ENCODE results near the gene SSR1.

SSR1 gene

DNA sequence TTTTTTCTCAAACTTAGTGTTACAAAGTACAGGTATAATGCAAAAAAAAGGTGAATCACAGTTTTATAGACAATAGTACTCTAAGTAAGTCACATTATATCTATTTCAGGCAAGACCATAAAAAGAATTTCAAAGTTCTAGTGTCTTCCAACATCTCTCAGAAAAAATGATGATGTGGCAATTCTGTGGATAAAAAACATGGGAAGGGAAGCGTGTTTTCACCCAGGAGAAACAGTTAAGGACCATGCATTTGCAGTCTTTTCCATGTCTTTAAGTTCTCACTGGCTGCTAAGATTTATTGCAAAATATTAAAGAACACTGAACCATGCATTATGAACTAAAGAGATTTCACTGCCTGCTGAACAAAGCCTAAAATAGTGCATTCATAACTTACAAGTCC lies 1.8 kb downstream of the SSR1 start:
- DNase-seq (ENCODE audit: low spot score), result no peak
- TF ChIP-seq, protein P1, sequence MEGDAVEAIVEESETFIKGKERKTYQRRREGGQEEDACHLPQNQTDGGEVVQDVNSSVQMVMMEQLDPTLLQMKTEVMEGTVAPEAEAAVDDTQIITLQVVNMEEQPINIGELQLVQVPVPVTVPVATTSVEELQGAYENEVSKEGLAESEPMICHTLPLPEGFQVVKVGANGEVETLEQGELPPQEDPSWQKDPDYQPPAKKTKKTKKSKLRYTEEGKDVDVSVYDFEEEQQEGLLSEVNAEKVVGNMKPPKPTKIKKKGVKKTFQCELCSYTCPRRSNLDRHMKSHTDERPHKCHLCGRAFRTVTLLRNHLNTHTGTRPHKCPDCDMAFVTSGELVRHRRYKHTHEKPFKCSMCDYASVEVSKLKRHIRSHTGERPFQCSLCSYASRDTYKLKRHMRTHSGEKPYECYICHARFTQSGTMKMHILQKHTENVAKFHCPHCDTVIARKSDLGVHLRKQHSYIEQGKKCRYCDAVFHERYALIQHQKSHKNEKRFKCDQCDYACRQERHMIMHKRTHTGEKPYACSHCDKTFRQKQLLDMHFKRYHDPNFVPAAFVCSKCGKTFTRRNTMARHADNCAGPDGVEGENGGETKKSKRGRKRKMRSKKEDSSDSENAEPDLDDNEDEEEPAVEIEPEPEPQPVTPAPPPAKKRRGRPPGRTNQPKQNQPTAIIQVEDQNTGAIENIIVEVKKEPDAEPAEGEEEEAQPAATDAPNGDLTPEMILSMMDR (IDR thresholded peaks at IDR 0.05; ENCODE audit: borderline replicate concordance, control extremely low read depth, extremely low read depth, insufficient read depth, missing control alignments), result no peak
- in situ Hi-C loops (cut with MboI; ENCODE audit: low sequenced_read_pairs, unreplicated experiment), result no loop called here

DNA sequence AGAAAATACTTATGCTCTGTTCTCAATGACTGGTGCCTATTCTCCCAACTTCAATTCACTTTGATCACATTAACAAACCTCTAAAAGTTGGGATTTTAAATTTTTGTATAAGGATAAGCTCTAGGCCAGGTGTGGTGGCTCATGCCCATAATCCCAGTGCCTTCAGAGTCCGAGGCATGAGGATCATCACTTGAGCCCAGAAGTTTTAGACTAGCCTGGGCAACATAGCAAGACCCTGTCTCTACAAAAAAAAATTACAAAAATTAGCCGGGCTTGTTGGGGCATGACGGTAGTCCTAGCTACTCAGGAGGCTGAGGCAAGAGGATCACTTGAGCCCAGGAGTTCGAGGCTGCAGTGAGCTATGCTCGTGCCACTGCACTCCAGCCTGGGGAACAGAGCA lies 3.9 kb downstream of the SSR1 start:
- TF ChIP-seq, protein P1 (IDR thresholded peaks at IDR 0.05; ENCODE audit: borderline replicate concordance, control extremely low read depth, extremely low read depth, insufficient read depth, missing control alignments), result no peak
- in situ Hi-C loops (cut with MboI; ENCODE audit: low sequenced_read_pairs, unreplicated experiment), result no loop called here
- no peak for DNase-seq (ENCODE audit: low spot score)

DNA sequence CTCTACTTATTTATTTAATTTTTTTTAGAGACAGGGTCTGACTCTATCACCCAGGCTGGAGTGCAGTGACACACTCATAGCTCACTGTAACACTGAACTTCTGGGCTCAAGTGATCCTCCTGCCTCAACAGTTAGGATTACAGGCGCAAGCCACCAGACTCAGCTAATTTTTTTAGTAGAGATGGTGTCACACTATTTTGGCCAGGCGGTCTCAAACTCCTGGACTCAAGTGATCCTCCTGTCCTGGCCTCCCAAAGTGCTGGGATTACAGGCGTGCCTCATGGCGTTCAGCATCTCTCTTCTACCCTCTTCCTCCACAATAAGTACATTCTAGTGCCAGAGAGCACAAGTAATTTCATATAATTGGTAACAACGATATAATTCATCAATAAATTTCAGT lies 5.5 kb downstream of the SSR1 start:
- TF ChIP-seq, protein P1 (IDR thresholded peaks at IDR 0.05; ENCODE audit: borderline replicate concordance, control extremely low read depth, extremely low read depth, insufficient read depth, missing control alignments), result no peak
- no peak for DNase-seq (ENCODE audit: low spot score)
- in situ Hi-C loops (cut with MboI; ENCODE audit: low sequenced_read_pairs, unreplicated experiment), result no loop called here

DNA sequence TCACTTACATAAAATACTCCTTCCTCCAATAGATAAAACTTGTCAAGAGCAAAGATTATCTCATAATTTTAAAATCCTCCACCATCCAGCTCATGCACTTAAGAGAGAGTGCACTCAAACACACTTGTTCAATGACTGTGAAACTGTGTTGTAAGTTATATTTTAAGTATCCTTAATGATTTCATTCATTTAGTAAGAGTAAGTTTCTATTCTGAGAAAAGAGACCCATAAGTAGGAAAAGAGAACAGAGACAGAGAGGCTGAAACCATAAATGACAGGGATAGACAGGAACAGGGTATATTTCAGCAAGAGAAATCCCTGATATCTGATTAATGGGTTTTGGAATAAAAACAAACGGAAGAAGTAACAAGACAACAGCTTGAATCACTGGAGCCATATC lies 8.2 kb downstream of the SSR1 start:
- in situ Hi-C loops (cut with MboI; ENCODE audit: low sequenced_read_pairs, unreplicated experiment), result no loop called here
- TF ChIP-seq, protein P1 (IDR thresholded peaks at IDR 0.05; ENCODE audit: borderline replicate concordance, control extremely low read depth, extremely low read depth, insufficient read depth, missing control alignments), result no peak

DNA sequence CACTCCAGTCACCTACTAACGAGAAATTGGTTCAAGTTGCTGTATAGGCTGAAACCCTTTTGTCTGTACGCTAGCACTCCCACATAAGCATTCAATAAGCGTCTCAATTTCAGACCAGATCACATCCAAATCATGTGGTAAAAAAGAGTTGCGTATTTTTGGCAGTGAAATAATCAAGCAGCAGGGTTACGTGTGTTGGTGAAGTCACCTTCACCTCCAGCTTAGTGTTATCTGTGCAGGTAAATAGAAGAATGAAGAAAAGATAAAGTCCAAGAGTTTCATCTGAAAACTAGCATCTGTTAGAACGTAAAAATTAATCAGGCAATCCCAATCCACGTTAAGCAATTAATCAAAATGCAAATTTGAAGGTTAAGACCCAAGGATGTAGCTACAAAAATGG lies 11.3 kb downstream of the SSR1 start:
- DNase-seq (ENCODE audit: low spot score), result no peak
- in situ Hi-C loops (cut with MboI; ENCODE audit: low sequenced_read_pairs, unreplicated experiment), result no loop called here
- TF ChIP-seq, protein P1 (IDR thresholded peaks at IDR 0.05; ENCODE audit: borderline replicate concordance, control extremely low read depth, extremely low read depth, insufficient read depth, missing control alignments), result no peak

More for the DNA sequence above, 8.2 kb downstream of the SSR1 start:
- DNase-seq (ENCODE audit: low spot score), result no peak

DNA sequence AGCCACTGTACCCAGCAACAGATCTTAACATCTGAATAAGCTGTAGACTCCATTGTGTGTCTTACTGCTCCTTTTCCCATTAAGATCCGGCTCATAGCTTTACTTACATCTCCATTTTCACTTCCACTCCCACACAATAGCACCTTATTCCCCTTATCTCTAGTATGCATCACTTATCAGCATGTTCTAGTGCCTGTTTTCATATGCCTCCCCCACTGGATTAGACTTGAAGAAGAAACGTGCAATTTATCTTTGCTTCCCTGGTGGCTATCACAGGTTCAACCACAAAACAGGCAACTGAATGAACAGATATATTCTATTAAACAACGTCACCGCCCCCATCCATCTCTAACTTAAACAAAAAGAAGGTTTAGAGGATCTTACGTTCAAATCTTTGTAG lies 12.1 kb downstream of the SSR1 start:
- TF ChIP-seq, protein P1 (IDR thresholded peaks at IDR 0.05; ENCODE audit: borderline replicate concordance, control extremely low read depth, extremely low read depth, insufficient read depth, missing control alignments), result no peak
- no peak for DNase-seq (ENCODE audit: low spot score)
- in situ Hi-C loops (cut with MboI; ENCODE audit: low sequenced_read_pairs, unreplicated experiment), result no loop called here

DNA sequence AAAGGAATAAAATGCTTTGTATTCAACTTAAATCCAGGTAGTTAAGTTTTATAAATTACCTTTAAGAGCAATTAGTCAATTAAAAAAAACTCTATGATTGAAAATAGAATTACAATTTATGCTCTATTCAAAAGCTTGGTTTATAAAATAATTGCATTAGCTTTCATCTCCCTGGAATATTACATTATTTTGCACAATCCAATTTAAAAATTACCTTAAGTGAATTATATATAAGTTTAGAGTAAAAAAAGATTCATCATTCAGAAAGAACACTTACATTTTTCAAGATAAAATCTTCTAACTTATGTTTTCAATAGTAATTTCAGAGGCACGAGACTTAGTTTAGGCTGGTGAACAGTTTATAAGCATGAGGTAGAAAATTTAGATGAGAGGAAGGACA lies 14.9 kb downstream of the SSR1 start:
- DNase-seq (ENCODE audit: low spot score), result no peak
- TF ChIP-seq, protein P1 (IDR thresholded peaks at IDR 0.05; ENCODE audit: borderline replicate concordance, control extremely low read depth, extremely low read depth, insufficient read depth, missing control alignments), result no peak
- in situ Hi-C loops (cut with MboI; ENCODE audit: low sequenced_read_pairs, unreplicated experiment), result no loop called here

All from GM13976 (cell line).